GM12872 (cell line): ENCODE data around the gene MS4A6A.

Experiments
- CTCF ChIP-seq: IDR thresholded peaks from 3 replicates; pipeline ENCODE4 v1.5.1; 2011; ENCODE audit warnings: low read depth, mild to moderate bottlenecking, low read length, moderate library complexity; ENCODE audit not compliant: insufficient read depth

Gene MS4A6A

DNA sequence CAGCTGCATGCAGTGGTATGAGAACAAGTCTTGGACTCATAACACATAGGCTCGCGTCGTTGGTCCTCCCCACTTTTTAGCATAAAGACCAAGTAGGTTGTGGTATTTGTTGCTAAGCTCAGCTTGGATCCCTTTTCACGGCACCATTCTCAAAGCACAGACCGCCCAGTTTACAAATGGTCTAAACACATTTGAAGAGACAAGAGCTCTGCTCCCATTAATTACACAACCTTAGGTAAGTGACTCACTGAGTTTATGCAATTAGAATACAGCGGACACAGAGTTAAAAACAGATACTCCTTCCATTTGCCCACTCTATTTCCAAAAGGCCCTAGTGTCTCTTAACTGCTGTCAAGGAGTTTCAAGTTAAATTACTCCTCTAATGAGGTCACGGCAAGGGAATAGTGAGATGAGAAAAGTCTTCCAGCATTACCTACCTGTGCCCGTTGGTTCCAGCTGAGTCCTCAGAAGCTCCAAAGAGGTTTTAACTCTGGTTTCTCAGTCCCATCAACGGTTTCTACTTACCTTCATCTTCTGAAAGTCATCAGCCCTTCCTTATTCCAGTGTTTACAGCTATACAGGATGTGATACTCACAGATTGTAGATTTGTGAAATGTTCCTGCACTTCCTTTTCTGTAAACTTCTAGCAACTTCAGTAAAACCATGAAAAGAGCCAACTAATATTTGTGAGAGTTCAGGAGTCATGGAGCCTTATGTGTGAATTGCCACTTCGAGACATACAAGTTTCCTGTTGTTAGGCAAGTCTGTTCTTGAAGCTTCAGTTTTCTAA, at the start of gene MS4A6A:
Gene MS4A6A, minus strand, starts transcription at position 543 of the 790 bp plus-strand sequence. CDS start 1,356 bp downstream, outside the sequence.
- TF ChIP-seq CTCF: no peak

DNA sequence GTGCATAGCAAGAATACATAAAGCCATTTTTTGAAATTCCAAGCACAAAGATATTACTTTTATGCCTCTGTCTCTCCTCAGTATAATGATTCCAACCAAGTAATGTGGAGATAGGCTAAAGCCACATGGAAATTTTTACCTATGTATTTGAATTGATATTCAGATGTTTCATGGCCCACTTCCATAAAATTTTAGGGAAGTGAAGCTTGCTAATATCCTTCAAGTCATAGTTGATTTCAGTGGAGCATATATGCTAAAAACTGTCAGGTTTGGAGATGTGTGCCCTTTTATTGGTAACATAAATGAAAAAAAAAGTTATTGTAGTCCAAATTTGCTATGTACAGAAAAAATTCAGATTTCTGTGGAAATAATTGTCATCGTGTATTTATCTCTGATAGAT, 47.8 kb upstream of the MS4A6A start:
- TF ChIP-seq CTCF: no peak

- TF ChIP-seq CTCF: no peak
These were observed 39.3 kb upstream of the MS4A6A start for GRCh38 chr11:60222141-60222540.

DNA sequence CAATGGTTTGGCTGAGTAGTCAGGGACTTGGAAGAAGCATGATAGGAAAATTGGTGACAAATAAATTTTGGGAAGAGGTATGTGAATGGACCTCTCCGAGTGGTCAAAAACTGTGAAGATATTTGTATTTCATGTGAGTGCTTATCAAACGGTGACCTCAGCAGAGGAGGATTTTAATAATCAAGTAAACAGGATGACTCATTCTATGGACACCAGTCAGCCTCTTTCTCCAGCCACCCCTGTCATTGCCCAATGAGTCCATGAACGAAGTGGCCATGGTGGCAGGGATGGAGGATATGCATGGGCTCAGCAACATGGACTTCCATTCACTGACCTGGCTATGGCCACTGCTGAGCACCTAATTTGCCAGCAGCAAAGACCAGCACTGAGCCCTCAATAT, 38.8 kb upstream of the MS4A6A start:
- TF ChIP-seq CTCF: no peak

DNA sequence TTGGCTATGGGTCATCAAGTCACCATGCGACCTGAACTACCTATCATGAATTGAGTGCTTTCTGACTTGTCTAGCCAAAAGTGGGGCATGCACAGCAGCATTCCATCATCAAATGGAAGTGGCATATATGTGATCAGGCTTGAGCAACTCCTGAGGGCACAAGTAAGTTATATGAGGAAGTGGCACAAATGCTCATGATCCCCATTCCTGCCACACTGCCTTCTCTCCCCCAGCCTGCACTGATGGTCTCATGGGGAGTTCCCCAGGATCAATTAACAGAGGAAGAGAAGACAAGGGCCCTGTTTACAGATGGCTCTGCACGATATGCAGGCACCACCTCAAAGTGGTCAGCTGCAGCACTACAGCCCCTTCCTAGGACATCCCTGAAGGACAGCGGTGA, 38.3 kb upstream of the MS4A6A start:
- no peak for TF ChIP-seq CTCF

DNA sequence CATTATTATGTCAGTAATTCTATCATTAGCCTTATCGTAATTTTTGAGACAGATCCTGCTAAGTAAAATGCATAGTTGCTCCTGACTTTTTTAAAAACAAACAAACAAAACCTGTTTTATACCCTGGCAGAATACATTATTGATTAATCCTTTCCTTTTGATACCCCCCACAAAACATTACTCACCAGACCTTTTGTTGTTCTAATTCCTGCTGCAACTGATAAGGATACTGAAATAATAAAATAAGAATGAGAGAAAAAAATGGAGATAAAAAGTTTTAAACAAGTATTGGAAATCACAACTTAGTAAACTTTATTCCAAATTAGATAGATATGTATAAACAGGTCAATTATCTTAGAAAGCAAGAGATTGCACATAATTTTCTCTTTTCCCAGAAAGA, 31.5 kb upstream of the MS4A6A start:
- TF ChIP-seq CTCF: no peak

DNA sequence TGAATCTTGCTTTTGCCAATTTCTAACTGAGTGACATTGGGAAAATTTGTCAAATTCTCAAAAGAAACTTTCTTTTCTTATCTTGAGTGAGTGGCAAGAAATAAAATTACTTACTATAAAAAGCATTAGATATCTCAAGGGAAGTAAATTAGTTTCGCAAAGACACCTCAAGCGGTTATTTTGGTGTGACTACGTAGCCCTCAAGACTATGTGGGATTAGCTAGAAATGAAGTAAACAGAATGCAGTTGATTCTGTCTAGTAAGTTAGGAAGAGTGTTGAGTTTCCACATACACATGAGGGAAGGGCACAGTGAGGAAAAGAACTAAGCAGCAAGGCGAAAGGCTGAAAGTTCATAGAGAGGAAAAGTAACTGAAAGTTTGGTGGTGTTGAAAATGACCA, 28.3 kb upstream of the MS4A6A start:
- no peak for TF ChIP-seq CTCF
